Osteocyte (in vitro differentiated cells): ENCODE measurements around the gene RPL34. TPM values are rescaled to one million over a fixed set of nuclear protein-coding genes. Genes with fewer than 3 reads are reported as not detected.

ENCODE experiments used
- DNase-seq: peaks from one replicate; pipeline ENCODE4 v3.0.0; 2021; ENCODE audit warnings: mixed read lengths; ENCODE audit not compliant: unreplicated experiment; ENCODE audit errors: extremely low spot score
- H3K27ac Mint-ChIP-seq: one replicate; pipeline ENCODE4 v1.8.0; 2021; ENCODE audit warnings: mild to moderate bottlenecking, mixed read lengths; ENCODE audit not compliant: unreplicated experiment
- H3K27me3 Mint-ChIP-seq: one replicate; pipeline ENCODE4 v1.8.0; 2021; ENCODE audit warnings: mixed read lengths; ENCODE audit not compliant: unreplicated experiment
- H3K36me3 Mint-ChIP-seq: one replicate; pipeline ENCODE4 v1.8.0; 2021; ENCODE audit warnings: mixed read lengths; ENCODE audit not compliant: unreplicated experiment
- H3K4me1 Mint-ChIP-seq: one replicate; pipeline ENCODE4 v1.8.0; 2021; ENCODE audit warnings: mixed read lengths; ENCODE audit not compliant: unreplicated experiment
- H3K4me3 Mint-ChIP-seq: one replicate; pipeline ENCODE4 v1.8.0; 2021; ENCODE audit warnings: mild to moderate bottlenecking, moderate library complexity, mixed read lengths; ENCODE audit not compliant: unreplicated experiment
- H3K9me3 Mint-ChIP-seq: one replicate; pipeline ENCODE4 v1.8.0; 2021; ENCODE audit warnings: mixed read lengths; ENCODE audit not compliant: unreplicated experiment
- CTCF ChIP-seq: fragments of 200-600 bp; sonication (generic); IDR thresholded peaks from 2 replicates; pipeline ENCODE4 v1.5.0; 2021; ENCODE audit warnings: antibody characterized with exemption, mild to moderate bottlenecking, moderate library complexity
- total RNA-seq: library from RNA; stranded (reverse); gene quantifications from 2 replicates; pipeline ENCODE4 v1.2.1, GENCODE V29; 2021

RPL34 gene
- total RNA-seq, 1 donor from 2014 or later: 1,029 TPM

GRCh38 chr4:108624263-108625056 is 4.1 kb downstream of the RPL34 start:
- TF ChIP-seq CTCF: no peak
- no peak for DNase-seq
- H3K36me3 Mint-ChIP-seq: peaks cover 48% of the 10 kb centered on the region
- H3K4me1 Mint-ChIP-seq: peaks cover 39% of the 10 kb centered on the region
- H3K27me3 Mint-ChIP-seq: no peaks in the 10 kb centered on the region
- H3K4me3 Mint-ChIP-seq: no peak overlapping the region
- no peaks in the 10 kb centered on the region for H3K9me3 Mint-ChIP-seq
- no peak overlapping the region for H3K27ac Mint-ChIP-seq

- TF ChIP-seq CTCF: no peak
- no peaks in the 10 kb centered on the region for H3K9me3 Mint-ChIP-seq
- no peaks in the 10 kb centered on the region for H3K27me3 Mint-ChIP-seq
- H3K36me3 Mint-ChIP-seq: peaks cover 59% of the 10 kb centered on the region
- peaks cover 28% of the 10 kb centered on the region for H3K4me1 Mint-ChIP-seq
- H3K4me3 Mint-ChIP-seq: no peak overlapping the region
- DNase-seq: no peak
- H3K27ac Mint-ChIP-seq: no peak overlapping the region
Measured at GRCh38 chr4:108626056-108626455, 5.7 kb downstream of the RPL34 start.

GRCh38 chr4:108628411-108628810 is 8.0 kb downstream of the RPL34 start:
- H3K4me1 Mint-ChIP-seq: peaks cover 8% of the 10 kb centered on the region
- H3K27ac Mint-ChIP-seq: no peak overlapping the region
- no peak for TF ChIP-seq CTCF
- H3K4me3 Mint-ChIP-seq: no peak overlapping the region
- H3K9me3 Mint-ChIP-seq: no peaks in the 10 kb centered on the region
- H3K36me3 Mint-ChIP-seq: peaks cover 65% of the 10 kb centered on the region
- no peak for DNase-seq
- no peaks in the 10 kb centered on the region for H3K27me3 Mint-ChIP-seq

GRCh38 chr4:108635070-108635655 is 14.8 kb downstream of the RPL34 start:
- DNase-seq: no peak
- Mint-ChIP-seq H3K36me3 (peaks cover 28% of the 10 kb centered on the region), H3K27ac (no peak overlapping the region), H3K4me3 (no peak overlapping the region), H3K27me3 (no peaks in the 10 kb centered on the region), H3K4me1 (peaks cover 6% of the 10 kb centered on the region), H3K9me3 (no peaks in the 10 kb centered on the region)
- TF ChIP-seq CTCF: no peak

GRCh38 chr4:108636246-108636645 is 15.9 kb downstream of the RPL34 start:
- Mint-ChIP-seq H3K4me1 (peaks cover 6% of the 10 kb centered on the region), H3K27me3 (no peaks in the 10 kb centered on the region), H3K4me3 (no peak overlapping the region), H3K27ac (no peak overlapping the region), H3K36me3 (peaks cover 20% of the 10 kb centered on the region), H3K9me3 (no peaks in the 10 kb centered on the region)
- TF ChIP-seq CTCF: no peak
- DNase-seq: no peak
